HUDEP-2 (cell line): ENCODE results near the gene TRIP10.

Source experiments
- DNase-seq, 76 experiments: peaks; one replicate each; lab custom pipeline; 2025; ENCODE audit not compliant: unreplicated experiment in 76 of 76; lab: John Stamatoyannopoulos, UW

The TRIP10 gene

DNA sequence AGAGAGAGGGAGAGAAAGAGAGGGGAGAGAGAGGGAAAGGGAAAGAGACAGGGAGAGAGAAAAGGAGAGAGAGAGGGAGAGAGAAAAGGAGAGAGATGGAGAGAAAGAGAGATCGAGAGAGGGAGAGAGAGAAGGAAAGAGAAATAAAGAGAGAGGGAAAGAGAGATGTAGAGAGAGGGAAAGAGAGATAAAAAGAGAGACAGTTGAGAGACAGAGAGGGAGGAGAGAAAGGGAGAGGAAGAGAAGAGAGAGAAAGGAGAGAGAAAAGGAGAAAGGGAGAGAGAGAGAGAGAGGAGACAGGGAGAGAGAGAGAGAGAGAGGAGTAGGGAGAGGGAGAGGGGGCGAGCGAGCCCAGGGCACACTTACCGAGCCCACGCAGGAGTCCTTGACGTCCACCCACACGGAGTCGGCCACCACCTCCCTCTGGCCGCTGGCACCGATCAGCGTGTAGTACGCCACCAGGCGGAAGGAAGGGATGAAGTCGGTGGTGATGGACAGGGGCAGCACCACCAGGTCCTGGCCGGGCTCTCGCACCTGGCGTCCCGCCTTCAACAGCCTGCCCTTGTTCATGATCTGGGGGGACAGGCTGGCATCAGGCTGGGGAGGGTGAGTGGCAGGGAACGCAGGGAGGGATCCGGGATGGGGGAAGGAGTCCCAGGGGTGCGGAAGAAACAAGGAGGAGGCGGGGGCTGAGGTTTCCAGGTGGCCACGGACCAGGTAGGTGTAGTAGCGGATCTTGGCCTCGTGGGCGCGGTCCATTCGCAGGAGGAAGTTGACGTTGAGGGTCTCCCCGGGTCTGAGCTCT lies 29.0 kb upstream of the TRIP10 start:
- DNase-seq = peak in 3 of 76 experiments; percentile 17 to 41 (median 27)

DNA sequence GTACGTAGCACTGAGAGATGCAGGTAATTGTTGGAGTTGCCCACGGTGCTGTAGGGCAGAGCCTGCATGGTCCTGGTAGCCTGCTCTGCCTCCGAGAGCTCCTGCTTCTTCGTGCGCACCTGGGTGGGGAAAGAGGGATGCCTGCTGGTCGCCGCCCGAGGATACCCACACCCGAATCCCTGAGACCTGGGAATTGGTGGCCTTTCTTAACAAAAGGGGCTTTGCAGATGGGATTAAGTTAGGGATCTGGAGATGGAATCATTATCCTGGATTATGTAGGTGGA lies 28.5 kb upstream of the TRIP10 start:
- no peak for DNase-seq

DNA sequence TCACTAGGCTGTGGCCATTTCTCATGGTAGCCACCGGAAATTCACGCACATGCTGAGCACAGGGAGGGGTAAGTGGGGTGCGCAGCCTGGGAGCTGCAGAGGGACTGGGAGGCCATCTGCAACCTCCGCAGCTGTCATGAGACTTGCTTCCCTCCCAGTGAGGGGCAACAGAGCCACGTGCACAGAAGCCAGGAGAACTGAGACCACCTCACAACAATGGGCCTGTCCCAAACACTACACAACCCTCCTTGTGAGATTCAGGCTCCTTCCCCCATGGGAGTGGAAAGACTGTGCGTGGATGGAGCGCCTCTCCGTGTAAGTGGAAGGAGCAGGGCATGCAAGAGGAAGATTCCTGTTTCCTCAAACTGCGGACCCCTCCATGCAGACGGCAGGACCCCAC lies 27.9 kb upstream of the TRIP10 start:
- no peak for DNase-seq

DNA sequence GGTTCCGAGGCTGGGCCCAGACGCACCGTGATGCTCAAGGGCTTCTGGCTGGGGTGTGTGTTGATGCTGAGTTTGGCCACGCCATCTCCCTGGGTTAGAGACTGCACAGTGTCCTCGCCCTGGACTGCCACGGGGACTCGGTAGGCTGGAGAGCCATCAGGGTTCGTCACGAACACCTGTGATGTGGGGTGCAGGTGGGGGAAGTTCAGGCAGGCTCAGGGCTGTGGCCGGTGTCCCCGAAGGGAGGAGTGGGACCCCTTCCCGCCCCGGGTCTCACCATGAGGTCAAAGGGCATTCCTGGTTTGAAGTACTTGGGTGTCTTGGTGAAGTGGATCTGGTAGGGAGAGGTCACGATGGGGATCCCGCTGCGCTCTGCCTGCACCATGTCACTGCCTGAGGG lies 27.2 kb upstream of the TRIP10 start:
- DNase-seq = no peak

DNA sequence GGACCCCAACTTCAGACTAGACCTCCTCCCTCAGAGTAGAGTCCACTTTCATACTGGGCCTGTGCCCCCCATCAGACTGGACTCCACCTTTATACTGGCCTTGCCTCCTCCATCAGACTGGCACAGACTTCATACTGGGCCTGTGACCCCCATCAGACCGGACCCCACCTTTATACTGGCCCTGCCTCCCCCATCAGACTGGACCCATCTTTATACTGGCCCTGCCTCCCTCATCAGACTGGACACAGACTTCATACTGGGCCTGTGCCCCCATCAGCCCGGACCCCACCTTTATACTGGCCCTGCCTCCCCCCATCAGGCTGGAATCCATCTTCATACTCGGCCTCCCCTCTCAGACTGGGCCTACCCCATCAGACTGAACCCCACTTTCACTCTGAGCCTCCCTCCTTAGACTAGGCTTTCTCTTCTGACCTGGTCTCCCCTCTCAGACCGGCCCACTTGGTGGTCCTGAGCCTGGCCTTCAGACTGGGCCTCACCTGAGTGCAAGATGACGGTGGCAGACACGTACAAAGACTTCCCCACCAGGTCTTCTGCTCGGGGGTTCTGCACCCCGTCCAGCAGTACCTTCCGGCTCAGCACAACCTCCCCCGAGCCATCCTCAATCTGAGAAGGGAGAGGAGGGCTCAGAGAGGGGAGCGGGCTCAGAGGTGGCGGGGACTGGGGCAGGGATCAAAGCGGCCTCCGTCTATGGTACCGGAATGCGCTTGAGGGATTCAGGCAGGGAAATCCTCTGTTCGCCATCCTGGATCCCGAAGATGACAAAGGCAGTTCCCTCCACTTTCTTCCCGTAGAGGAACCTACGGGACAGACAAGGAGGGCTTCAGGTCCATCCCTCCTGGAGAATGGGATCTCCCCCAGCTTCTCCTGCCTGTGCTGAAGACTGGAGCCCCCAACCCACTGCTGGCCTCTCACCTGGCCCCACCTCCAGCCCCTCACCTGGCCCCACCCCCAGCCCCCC lies 26.5 kb upstream of the TRIP10 start:
- DNase-seq = no peak

DNA sequence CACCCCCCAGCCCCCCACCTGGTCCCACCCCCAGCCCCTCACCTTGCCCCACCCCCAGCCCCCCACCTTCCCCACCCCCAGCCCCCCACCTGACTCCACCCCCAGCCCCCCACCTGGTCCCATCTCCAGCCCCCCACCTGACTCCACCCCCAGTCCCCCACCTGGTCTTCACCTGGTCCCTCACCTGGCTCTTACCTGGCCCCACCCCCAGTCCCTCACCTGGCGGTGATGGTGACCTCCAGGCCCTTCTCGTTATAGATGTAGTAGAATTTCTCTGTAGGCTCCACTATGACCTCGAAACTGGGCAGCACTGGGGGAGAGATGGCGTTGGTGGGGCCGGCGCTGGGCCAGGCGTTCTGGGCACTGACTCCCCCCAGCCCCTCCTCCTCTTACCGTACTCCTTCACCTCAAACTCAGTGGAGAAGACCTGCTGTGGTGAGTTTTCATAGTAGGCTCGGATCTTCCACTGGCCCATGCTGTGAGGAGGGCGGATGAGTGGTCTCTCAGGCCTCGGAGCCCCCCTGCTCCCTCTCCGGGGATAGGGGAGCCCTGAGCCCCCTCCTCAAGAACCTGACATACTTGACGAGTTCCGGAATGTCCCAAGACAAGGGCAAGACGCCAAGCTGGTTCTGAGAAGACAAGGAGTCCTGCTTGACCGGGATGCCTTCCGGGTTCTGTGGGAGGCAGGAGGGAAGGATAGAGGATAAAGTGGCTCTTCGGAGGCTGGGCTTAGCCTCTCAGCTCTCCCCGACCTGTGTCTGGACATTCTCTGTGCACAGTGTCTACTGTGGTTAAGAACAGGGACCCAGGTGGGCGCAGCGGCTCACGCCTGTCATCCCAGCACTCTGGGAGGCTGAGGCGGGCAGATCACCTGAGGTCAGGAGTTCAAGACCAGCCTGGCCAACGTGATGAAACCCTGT lies 25.4 kb upstream of the TRIP10 start:
- DNase-seq = no peak

DNA sequence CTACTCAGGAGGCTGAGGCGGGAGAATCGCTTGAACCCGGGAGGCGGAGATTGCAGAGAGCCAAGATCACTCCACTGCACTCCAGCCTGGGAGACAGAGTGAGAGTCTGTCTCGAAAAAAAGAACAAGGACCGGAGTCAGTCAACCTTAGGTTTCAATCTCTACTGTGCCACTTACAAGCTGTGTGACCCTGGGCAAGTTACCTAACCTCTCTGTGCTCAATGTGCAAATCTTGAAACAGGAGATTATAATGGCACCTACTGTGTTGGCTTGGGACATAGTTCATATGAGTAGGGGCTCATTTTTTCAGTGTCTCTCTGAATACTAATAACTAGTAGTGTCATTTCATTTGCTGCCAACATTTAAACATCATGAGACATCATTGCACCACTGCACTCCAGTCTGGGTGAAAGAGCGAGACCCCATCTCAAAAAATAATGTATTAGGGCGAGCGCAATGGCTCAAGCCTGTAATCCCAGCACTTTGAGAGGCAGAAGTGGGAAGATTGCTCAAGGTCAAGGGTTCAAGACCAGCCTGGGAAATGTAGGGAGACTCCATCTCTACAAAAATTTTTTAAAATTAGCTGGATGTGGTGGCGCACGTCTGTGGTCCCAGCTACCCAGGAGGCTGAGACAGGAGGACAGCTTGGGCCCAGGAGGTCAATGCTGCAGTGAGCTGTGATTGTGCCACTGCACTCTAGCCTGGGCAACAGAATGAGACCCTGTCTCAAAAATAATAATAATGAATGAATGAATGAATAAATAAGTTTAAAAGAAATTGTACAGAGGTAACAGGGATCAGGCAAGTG lies 24.5 kb upstream of the TRIP10 start:
- DNase-seq = no peak

DNA sequence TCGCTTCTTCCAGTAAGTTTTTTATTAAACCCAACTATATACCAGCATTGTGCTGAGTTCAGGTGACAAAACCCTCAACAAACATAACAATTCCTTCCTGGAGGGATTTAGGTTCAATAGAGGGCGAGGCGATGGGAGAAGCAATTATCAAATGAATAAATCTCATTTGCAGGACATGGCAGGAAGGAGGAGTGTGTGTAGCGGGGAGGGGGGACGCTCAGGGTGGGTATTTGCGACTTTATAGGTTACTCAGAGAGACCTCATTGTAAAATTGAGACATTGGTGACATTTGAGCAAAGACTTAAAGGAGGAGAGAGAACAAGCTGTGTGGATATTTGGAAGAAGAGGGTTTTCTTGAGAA lies 22.9 kb upstream of the TRIP10 start:
- no peak for DNase-seq

DNA sequence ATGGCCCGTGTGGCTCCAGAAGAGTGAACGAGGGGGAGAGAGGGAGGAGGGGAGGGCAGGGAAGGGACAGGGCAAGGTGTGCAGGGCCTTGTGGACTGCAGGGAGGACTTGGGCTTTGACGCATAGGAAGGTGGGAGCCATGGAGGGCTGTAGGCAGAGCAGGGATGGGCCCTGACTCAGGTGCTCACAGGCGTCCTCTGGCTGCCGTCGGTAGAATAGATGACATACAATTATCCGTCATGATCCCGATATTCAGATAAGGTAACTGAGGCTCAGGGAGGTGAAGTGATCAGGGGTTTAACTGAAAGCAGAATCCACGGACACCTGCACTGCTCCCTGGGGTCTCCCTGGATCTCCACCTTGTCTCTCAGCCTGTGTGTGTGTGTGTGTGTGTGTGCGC lies 22.4 kb upstream of the TRIP10 start:
- DNase-seq = no peak

DNA sequence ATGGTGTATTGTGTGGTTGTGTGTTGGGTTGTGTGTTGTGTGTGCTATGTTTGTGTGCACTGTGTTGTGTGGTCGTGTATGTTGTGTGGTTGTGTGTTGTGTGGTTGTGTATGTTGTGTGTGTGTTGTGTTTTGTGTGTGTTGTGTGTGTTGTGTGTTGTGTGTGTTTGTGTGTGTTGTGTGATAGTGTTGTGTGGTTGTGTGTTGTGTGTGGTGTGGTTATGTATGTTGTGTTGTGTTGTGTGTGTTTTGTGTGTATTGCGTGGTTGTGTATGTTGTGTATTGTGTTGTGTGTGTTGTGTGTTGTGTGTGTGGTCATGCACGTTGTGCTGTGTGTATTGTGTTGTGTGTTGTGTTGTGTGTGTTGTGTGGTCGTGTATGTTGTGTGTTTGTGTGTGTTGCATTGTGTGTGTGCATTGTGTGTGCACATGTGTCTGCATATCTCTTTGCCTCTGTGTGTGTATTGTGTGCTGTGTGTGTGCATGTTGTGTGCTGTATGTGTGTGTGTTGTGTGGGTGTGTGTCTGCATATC lies 22.0 kb upstream of the TRIP10 start:
- no peak for DNase-seq

DNA sequence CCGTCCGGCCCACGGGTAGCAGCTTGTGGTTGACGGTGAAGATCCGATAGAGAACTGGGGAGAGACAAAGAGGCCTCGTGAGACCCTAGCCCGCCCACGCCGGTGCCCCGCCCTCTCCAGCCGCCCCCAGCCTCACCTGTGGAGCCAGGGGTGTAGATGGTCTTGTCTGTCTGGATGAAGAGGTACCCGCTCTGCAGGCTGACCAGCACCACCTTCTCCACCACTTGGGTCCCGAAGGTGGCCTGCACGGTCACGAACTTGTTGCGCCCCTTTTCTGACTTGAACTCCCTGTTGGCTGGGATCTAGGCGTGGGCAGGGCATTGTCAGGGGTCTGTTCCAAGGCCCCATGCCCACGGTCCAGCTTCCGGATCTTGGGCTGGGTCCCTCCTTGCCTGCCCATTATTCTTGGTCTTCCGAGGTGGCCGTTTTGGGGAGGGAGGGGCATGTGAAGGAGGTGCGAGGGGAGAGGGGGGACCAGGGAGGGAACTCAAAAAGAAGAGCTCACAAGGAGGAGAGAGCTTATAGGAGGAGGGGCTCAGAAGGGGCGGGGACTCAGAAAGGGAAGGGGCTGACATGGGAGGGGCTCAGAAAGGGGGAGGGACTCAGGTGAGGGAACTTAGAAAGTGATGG lies 21.3 kb upstream of the TRIP10 start:
- DNase-seq = no peak

DNA sequence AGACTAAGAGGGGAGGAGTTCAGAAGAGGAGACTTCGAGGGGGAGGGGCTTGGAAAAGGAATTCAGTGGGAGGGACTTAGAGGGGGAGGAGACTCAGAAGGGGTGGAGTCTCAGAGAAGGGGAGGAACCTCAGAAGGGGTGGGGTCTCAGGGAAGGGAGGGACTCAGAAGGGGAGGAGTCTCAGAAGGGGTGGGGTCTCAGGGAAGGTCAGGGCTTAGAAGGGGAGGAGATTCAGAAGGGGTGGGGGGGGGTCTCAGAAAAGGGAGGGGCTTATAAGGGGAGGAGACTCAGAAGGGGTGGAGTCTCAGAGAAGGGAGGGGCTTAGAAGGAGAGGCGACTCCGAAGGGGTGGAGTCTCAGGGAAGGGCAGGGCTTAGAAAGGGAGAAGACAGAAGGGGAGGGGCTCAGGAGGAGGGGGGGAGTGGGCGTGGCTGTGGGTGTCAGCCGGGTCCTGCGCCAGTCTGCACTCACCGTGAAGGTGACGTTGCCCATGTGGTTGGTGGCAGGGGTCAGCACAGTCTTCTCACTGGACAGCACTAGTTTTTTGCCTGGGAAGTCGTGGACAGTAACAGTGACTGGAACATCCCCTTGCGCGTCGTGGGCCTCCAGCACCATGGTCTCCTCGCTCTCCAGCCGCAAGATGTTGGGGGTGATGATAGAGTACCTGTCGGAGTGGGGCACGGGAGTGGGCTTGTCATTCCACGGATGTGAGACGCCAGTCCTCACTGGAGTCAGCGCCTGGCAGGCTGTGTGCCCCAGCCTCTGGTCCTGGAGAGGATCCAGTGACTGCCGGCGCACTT lies 20.5 kb upstream of the TRIP10 start:
- DNase-seq = peak in 43 of 76 experiments; percentile 11 to 71 (median 41)

DNA sequence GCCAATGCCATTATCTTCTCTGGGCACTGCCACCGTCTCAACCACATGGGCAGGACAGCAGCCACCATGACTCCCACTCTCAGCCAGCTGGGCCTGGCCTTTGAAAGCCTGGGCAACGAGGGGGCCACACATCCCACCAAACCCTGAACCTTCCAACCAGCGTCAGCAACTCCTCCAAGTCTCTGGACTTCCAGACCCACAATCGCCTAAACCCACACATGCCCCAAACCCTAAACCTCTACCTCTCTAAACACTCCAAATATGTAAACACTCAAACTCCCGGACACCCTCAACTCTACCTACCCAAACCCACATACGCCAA lies 20.0 kb upstream of the TRIP10 start:
- no peak for DNase-seq

DNA sequence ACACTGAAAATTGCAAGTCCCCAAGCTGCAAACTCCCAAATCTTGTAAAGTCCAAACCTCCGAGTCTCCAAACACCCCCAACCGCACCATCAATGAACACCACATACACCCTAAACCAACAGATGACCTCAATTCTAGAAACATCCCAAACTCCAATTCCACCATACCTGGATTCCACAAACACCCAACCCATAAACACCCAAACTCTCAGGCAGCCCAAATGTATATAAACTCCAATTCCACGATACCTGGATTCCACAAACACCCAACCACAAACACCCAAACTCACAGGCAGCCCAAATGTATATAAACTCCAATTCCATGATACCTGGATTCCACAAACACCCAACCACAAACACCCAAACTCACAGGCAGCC lies 19.5 kb upstream of the TRIP10 start:
- DNase-seq = no peak

DNA sequence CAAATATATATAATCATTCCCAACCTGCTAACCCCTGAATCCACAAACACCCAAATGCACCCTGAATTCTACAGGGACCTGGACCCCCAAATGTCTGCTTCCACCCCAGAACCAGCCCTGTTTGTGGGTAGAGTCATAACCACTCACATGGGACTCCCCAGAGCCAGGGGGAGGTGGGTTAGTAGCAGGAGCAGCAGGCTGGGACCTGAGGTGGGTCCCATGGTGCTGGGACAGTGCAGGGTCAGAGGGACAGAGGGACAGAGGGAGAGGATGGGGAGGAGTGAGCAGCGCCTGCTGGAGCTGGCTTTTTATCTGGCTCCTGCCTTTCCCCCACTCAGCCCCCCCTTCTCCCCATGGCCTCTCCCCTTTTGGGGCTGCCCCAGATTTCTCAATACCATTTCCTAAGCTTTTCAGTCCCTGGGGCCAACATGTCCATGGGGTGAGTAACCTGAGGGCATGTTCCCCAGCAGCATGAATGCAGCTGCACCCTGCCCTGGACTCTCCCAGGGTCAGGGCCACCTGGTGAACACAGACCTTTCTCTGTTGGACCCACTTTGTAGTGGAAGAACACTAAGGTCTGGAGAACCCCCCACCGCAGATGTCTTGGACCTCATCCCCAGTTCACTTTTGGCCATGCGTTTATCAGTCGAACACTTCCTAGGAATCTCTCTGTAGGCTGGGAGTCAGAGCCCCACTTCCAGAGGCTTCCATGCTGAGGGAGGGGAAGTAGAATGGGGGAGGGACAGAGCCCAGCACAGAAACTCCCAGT lies 18.9 kb upstream of the TRIP10 start, which contains the start of gene C3:
C3 (minus strand) TSS at position 282 of the 769 bp plus-strand sequence; CDS start at position 221, 61 bp downstream.
- DNase-seq = no peak

DNA sequence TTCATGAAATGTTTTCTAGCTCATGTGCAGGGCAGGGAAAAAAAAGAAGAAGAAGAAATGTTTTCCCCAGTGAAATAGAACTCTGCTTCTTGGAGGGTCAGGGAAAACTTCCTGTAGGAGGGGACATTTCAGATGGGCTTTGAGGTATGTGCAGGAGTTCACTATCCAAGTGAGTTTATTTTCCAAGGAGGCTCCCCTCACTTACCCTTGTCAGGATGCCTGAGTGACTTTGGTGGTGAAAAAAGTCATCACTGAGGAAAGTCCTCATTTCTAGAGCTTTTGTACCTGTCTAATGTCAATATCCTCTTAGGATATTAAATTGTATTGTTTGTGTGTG lies 18.4 kb upstream of the TRIP10 start:
- DNase-seq = no peak

DNA sequence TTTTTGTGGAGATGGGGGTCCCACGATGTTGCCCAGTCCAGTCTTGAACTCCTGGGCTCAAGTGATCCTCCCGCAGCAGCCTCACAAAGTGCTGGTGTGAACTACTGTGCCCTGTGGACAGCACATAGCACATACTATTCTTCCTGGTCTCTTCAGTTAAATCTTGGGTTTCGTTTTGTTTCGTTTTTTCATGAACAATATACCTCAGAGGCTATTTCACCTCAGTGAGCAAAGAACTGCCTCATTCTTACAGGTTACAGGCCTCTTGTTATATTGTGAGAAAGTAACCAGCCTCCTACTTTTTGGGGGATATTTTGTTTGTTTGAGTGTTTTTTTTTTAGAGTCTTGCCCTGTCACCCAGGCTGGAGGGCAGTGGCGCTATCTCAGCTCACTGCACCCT lies 17.7 kb upstream of the TRIP10 start:
- no peak for DNase-seq

DNA sequence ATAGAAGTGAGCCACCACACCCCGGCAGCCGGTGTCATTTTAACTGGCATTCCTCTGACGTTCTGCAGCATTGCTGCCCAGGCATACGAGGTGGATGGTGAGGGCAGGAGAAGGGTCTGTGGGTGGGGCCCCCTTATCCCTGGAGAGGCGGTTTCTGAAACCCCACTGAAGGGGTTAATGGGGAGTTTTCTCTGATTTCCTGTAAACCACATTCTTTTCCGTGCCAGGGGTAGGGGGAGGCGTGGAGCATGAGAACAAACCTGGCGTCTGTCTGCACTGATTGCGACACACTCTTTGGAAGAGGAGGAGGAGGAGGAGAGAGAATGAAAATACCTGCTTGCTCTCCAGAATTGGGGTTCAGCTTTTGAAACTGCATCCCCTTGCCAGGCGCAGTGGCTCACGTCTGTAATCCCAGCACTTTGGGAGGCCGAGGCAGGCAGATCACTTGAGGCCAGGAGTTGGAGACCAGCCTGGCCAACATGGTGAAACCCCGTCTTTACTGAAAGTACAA lies 16.3 kb upstream of the TRIP10 start:
- DNase-seq = no peak
